ENCODE data around the gene SLC25A46. TPM values are rescaled to one million over a fixed set of nuclear protein-coding genes. Genes with fewer than 3 reads are reported as not detected.

Gene SLC25A46
- total and polyA plus RNA-seq, 2 experiments from 2014 or later: 14.1 to 33.1 TPM

DNA sequence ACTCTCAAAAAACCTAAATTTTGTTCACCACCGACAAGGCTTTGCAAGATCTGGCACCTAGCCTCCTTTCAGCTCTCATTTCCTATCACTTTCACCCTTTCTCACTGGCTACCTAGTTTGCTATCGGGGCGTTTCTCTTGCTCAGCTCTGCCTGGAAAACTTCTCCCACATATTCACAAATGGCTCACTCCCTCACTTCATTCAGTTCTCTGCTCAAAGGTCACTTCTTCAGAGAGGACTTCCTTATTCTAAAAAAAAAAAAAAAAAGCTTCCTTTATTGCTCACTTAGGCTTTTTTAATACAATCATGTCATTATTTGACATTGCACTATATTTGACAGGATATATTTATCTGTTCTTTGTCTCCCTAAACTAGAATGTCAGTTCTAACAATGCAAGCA, 2.1 kb upstream of the SLC25A46 start (continued):
- TF ChIP-seq, protein P1, sequence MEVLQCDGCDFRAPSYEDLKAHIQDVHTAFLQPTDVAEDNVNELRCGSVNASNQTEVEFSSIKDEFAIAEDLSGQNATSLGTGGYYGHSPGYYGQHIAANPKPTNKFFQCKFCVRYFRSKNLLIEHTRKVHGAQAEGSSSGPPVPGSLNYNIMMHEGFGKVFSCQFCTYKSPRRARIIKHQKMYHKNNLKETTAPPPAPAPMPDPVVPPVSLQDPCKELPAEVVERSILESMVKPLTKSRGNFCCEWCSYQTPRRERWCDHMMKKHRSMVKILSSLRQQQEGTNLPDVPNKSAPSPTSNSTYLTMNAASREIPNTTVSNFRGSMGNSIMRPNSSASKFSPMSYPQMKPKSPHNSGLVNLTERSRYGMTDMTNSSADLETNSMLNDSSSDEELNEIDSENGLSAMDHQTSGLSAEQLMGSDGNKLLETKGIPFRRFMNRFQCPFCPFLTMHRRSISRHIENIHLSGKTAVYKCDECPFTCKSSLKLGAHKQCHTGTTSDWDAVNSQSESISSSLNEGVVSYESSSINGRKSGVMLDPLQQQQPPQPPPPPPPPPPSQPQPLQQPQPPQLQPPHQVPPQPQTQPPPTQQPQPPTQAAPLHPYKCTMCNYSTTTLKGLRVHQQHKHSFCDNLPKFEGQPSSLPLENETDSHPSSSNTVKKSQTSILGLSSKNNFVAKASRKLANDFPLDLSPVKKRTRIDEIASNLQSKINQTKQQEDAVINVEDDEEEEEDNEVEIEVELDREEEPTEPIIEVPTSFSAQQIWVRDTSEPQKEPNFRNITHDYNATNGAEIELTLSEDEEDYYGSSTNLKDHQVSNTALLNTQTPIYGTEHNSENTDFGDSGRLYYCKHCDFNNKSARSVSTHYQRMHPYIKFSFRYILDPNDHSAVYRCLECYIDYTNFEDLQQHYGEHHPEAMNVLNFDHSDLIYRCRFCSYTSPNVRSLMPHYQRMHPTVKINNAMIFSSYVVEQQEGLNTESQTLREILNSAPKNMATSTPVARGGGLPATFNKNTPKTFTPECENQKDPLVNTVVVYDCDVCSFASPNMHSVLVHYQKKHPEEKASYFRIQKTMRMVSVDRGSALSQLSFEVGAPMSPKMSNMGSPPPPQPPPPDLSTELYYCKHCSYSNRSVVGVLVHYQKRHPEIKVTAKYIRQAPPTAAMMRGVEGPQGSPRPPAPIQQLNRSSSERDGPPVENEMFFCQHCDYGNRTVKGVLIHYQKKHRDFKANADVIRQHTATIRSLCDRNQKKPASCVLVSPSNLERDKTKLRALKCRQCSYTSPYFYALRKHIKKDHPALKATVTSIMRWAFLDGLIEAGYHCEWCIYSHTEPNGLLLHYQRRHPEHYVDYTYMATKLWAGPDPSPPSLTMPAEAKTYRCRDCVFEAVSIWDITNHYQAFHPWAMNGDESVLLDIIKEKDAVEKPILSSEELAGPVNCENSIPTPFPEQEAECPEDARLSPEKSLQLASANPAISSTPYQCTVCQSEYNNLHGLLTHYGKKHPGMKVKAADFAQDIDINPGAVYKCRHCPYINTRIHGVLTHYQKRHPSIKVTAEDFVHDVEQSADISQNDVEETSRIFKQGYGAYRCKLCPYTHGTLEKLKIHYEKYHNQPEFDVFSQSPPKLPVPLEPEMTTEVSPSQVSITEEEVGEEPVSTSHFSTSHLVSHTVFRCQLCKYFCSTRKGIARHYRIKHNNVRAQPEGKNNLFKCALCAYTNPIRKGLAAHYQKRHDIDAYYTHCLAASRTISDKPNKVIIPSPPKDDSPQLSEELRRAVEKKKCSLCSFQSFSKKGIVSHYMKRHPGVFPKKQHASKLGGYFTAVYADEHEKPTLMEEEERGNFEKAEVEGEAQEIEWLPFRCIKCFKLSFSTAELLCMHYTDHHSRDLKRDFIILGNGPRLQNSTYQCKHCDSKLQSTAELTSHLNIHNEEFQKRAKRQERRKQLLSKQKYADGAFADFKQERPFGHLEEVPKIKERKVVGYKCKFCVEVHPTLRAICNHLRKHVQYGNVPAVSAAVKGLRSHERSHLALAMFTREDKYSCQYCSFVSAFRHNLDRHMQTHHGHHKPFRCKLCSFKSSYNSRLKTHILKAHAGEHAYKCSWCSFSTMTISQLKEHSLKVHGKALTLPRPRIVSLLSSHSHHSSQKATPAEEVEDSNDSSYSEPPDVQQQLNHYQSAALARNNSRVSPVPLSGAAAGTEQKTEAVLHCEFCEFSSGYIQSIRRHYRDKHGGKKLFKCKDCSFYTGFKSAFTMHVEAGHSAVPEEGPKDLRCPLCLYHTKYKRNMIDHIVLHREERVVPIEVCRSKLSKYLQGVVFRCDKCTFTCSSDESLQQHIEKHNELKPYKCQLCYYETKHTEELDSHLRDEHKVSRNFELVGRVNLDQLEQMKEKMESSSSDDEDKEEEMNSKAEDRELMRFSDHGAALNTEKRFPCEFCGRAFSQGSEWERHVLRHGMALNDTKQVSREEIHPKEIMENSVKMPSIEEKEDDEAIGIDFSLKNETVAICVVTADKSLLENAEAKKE (CRISPR knock-in tag; IDR thresholded peaks at IDR 0.05): no peak
- TF ChIP-seq POLR2AphosphoS5 (IDR thresholded peaks at IDR 0.05; ENCODE audit: low read depth): no peak
- TF ChIP-seq STAT1 (IDR thresholded peaks at IDR 0.05; ENCODE audit: unreplicated experiment): no peak
- no peak for TF ChIP-seq NANOG (IDR thresholded peaks at IDR 0.05; ENCODE audit: borderline replicate concordance)
- TF ChIP-seq ZNF331 (CRISPR knock-in tag; IDR thresholded peaks at IDR 0.05; ENCODE audit: low read depth): no peak
- TF ChIP-seq, protein P2, sequence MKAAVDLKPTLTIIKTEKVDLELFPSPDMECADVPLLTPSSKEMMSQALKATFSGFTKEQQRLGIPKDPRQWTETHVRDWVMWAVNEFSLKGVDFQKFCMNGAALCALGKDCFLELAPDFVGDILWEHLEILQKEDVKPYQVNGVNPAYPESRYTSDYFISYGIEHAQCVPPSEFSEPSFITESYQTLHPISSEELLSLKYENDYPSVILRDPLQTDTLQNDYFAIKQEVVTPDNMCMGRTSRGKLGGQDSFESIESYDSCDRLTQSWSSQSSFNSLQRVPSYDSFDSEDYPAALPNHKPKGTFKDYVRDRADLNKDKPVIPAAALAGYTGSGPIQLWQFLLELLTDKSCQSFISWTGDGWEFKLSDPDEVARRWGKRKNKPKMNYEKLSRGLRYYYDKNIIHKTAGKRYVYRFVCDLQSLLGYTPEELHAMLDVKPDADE (IDR thresholded peaks at IDR 0.05): no peak
- TF ChIP-seq, protein P3, sequence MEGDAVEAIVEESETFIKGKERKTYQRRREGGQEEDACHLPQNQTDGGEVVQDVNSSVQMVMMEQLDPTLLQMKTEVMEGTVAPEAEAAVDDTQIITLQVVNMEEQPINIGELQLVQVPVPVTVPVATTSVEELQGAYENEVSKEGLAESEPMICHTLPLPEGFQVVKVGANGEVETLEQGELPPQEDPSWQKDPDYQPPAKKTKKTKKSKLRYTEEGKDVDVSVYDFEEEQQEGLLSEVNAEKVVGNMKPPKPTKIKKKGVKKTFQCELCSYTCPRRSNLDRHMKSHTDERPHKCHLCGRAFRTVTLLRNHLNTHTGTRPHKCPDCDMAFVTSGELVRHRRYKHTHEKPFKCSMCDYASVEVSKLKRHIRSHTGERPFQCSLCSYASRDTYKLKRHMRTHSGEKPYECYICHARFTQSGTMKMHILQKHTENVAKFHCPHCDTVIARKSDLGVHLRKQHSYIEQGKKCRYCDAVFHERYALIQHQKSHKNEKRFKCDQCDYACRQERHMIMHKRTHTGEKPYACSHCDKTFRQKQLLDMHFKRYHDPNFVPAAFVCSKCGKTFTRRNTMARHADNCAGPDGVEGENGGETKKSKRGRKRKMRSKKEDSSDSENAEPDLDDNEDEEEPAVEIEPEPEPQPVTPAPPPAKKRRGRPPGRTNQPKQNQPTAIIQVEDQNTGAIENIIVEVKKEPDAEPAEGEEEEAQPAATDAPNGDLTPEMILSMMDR (conservative IDR thresholded peaks at IDR 0.05; ENCODE audit: low read depth in 2 of 2): no peak
- TF ChIP-seq EZH2phosphoT487 (IDR thresholded peaks at IDR 0.05; ENCODE audit: unreplicated experiment): no peak
- TF ChIP-seq JUNB (IDR thresholded peaks at IDR 0.05; ENCODE audit: unreplicated experiment): no peak
- no peak for TF ChIP-seq CREB1 (CRISPR knock-in tag; IDR thresholded peaks at IDR 0.05; ENCODE audit: low read depth)
